Smooth muscle cell (in vitro differentiated cells): Measurements from ENCODE around the gene HECW1. TPM values are rescaled to one million over a fixed set of nuclear protein-coding genes. Genes with fewer than 3 reads are reported as not detected.

Source experiments
- DNase-seq: peaks from one replicate; lab custom pipeline; 2025; ENCODE audit not compliant: unreplicated experiment; lab: John Stamatoyannopoulos, UW
- H2AFZ ChIP-seq: fragments of 200-600 bp; sonication (generic); 2 replicates; pipeline ENCODE4 v1.6.0; 2016; ENCODE audit warnings: antibody characterized with exemption, low read depth, mild to moderate bottlenecking
- H3F3A ChIP-seq: fragments of 200-600 bp; sonication (generic); 2 replicates; pipeline ENCODE4 v1.6.0; 2017; ENCODE audit warnings: antibody characterized with exemption, low read depth
- H3K27ac ChIP-seq: fragments of 200-600 bp; sonication (generic); 2 replicates; pipeline ENCODE4 v1.5.1; 2016; ENCODE audit warnings: low read depth, mild to moderate bottlenecking
- H3K27me3 ChIP-seq: fragments of 200-600 bp; sonication (generic); 2 replicates; pipeline ENCODE4 v1.6.1; 2016; ENCODE audit warnings: low read depth, mild to moderate bottlenecking
- H3K36me3 ChIP-seq: fragments of 200-600 bp; sonication (generic); 2 replicates; pipeline ENCODE4 v1.5.1; 2016; ENCODE audit warnings: low read depth
- H3K4me1 ChIP-seq: fragments of 200-600 bp; sonication (generic); 2 replicates; pipeline ENCODE4 v1.5.1; 2016; ENCODE audit warnings: low read depth
- H3K4me2 ChIP-seq: fragments of 200-600 bp; sonication (generic); 2 replicates; pipeline ENCODE4 v1.6.0; 2016; ENCODE audit warnings: mild to moderate bottlenecking
- H3K4me3 ChIP-seq: fragments of 200-600 bp; sonication (generic); 2 replicates; pipeline ENCODE4 v1.5.1; 2016; ENCODE audit warnings: mild to moderate bottlenecking
- H3K79me2 ChIP-seq: fragments of 200-600 bp; sonication (generic); 2 replicates; pipeline ENCODE4 v1.6.0; 2016; ENCODE audit warnings: low read depth, mild to moderate bottlenecking
- H3K9ac ChIP-seq: fragments of 200-600 bp; sonication (generic); 2 replicates; pipeline ENCODE4 v1.6.0; 2016; ENCODE audit warnings: low read depth
- H3K9me3 ChIP-seq: fragments of 200-600 bp; sonication (generic); replicated peaks from 2 replicates; pipeline ENCODE4 v1.5.1; 2016; ENCODE audit warnings: low read depth
- H4K20me1 ChIP-seq: fragments of 200-600 bp; sonication (generic); 2 replicates; pipeline ENCODE4 v1.6.0; 2016; ENCODE audit warnings: low read depth
- WGBS: methylation state at CpG from one replicate; pipeline ENCODE4 v1.1.7; 2016; ENCODE audit warnings: low lambda C conversion rate; 5-methylcytosine and 5-hydroxymethylcytosine counted together
- polyA plus RNA-seq: library from polyadenylated mRNA; unstranded; fragments of >200 nt; fragmentation: Nextera tagmentation; extraction: Ambion mirVana; gene quantifications from 2 replicates; pipeline ENCODE4 v1.2.1, GENCODE V29; 2016
- total RNA-seq: library from RNA; depleted of rRNA; stranded (reverse); fragments of >200 nt; gene quantifications from 2 replicates; pipeline ENCODE4 v1.2.3, GENCODE V29; 2014
- TF ChIP-seq, protein P1 (sequence below): fragments of 200-600 bp; sonication (generic); IDR thresholded peaks from 2 replicates; pipeline ENCODE4 v1.5.1; 2017; ENCODE audit warnings: borderline replicate concordance, mild to moderate bottlenecking, antibody characterized with exemption; ENCODE audit not compliant: insufficient read depth, poor library complexity, severe bottlenecking

Gene HECW1
- total and polyA plus RNA-seq, 2 experiments from 2014 or later, result 0.09 to 0.49 TPM

DNA sequence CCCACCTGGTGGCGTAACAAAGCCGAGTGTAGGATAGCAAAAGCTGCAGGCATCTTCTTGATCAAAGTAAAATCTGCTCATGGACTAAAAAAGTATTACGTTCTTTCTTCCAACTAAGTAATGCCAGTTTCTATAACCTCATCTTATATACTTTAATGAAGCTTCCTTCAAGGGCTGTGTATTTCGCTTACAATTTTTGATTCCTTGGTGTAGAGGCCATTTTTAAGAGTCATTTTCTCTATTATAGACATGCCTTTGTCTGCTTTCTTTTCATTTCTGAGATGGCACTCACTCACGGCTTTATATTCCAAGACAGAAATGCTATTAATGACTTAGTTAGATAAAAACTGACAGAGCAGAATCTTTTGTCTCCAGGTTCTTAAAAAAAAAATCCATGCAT is 194.0 kb downstream of the HECW1 start:
- Histone ChIP-seq H3K79me2 (no peaks in the 10 kb centered on the region), H3K4me2 (no peak overlapping the region), H3K4me3 (no peak overlapping the region), H3K9me3 (no peaks in the 10 kb centered on the region), H3K9ac (no peak overlapping the region), H4K20me1 (no peaks in the 10 kb centered on the region), H3F3A (no peaks in the 10 kb centered on the region), H3K27ac (no peak overlapping the region), H3K36me3 (no peaks in the 10 kb centered on the region), H3K4me1 (peaks cover 6% of the 10 kb centered on the region), H3K27me3 (no peaks in the 10 kb centered on the region), H2AFZ (peak overlapping the region; percentile 26)
- 83% methylated on average over 5 of the region's 5 CpGs for WGBS
- TF ChIP-seq, protein P1, sequence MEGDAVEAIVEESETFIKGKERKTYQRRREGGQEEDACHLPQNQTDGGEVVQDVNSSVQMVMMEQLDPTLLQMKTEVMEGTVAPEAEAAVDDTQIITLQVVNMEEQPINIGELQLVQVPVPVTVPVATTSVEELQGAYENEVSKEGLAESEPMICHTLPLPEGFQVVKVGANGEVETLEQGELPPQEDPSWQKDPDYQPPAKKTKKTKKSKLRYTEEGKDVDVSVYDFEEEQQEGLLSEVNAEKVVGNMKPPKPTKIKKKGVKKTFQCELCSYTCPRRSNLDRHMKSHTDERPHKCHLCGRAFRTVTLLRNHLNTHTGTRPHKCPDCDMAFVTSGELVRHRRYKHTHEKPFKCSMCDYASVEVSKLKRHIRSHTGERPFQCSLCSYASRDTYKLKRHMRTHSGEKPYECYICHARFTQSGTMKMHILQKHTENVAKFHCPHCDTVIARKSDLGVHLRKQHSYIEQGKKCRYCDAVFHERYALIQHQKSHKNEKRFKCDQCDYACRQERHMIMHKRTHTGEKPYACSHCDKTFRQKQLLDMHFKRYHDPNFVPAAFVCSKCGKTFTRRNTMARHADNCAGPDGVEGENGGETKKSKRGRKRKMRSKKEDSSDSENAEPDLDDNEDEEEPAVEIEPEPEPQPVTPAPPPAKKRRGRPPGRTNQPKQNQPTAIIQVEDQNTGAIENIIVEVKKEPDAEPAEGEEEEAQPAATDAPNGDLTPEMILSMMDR, result no peak
- DNase-seq, result no peak

DNA sequence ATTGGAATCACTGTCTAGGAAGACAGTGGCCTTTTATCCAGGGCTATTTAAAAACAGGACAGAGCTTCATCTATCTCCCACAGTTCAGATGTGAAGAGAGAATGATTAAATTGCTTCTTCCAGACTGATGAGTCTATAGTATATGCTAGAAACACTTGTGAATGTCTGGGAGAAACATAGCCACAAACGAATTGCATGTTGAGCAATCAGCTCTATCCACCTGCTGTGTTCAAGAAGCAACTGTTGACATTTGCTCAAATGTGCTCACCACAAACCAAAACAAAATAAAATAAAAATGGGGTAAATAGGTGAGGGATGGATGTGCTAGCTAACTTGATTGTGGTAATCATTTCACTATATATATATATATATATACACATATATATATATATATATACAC is 195.1 kb downstream of the HECW1 start:
- Histone ChIP-seq H3K27me3 (no peaks in the 10 kb centered on the region), H3K27ac (no peak overlapping the region), H3K9me3 (no peaks in the 10 kb centered on the region), H3K4me3 (no peak overlapping the region), H3K4me1 (no peaks in the 10 kb centered on the region), H4K20me1 (no peaks in the 10 kb centered on the region), H2AFZ (no peak overlapping the region), H3K4me2 (no peak overlapping the region), H3F3A (no peaks in the 10 kb centered on the region), H3K36me3 (no peaks in the 10 kb centered on the region), H3K9ac (no peak overlapping the region), H3K79me2 (no peaks in the 10 kb centered on the region)
- DNase-seq, result no peak
- TF ChIP-seq, protein P1, result no peak
- 82% methylated on average over 1 of the region's 1 CpG for WGBS

DNA sequence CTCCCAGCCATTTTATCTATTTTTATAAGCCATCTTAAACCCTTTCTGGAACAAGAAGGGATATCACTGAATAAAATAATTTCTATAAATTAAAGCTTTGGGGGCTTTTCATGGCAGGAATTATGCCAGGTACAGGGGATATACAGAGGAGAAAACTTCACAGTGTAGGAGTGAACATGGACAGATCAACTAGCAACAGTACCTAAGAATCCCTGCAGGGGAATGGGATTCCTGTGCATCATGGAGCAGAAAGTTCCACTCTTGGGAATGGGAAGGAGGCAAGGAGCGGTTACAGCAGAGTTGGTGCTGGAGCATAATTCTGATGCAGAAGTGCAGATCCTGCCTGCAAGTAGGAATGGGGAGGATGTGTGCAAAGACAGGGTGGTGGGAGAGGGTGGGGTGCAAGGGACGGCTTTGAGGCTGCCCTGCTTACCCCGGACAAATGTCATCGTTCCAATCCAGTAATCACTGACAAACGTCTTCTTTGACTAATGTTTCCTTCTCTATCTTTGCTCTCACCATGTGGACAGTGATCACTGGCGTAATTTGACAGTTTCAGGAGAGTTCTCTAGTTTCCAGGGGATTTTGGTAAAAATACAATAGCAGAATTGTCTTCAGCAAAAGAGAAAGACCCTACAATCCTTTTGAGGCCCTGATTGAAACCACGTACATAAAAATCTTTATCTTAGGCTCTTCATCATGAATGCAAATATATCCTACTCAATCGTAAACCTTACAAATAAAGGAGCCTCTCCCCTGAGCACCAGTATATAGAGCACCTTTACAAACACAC is 196.7 kb downstream of the HECW1 start:
- H3K4me3 ChIP-seq, result no peak overlapping the region
- no peak overlapping the region for H3K4me2 ChIP-seq
- no peaks in the 10 kb centered on the region for H4K20me1 ChIP-seq
- no peak for DNase-seq
- H3K27me3 ChIP-seq, result no peaks in the 10 kb centered on the region
- 90% methylated on average over 8 of the region's 8 CpGs for WGBS
- H3F3A ChIP-seq, result no peaks in the 10 kb centered on the region
- no peaks in the 10 kb centered on the region for H3K4me1 ChIP-seq
- no peak overlapping the region for H2AFZ ChIP-seq
- no peak overlapping the region for H3K9ac ChIP-seq
- TF ChIP-seq, protein P1, result no peak
- no peaks in the 10 kb centered on the region for H3K79me2 ChIP-seq
- H3K36me3 ChIP-seq, result no peaks in the 10 kb centered on the region
- no peaks in the 10 kb centered on the region for H3K9me3 ChIP-seq
- H3K27ac ChIP-seq, result no peak overlapping the region

DNA sequence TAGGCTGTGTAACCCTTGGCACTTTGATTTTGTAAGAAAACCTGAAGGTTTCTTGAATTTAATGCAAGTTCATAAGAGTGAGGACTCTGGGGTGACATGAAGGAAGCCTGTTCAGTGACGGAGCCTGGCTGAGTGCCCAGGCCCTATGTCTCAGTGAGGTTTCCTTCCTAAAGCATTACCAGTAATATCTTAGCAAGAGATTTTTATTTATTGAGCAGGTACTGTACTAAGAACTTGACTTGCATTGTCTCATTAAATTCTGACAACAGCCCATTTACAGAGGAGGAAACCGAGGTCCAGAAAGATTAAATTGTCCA is 197.2 kb downstream of the HECW1 start:
- WGBS, result 87% methylated on average over 2 of the region's 2 CpGs
- Histone ChIP-seq H3F3A (no peaks in the 10 kb centered on the region), H3K27ac (no peak overlapping the region), H2AFZ (no peak overlapping the region), H3K79me2 (no peaks in the 10 kb centered on the region), H3K4me2 (no peak overlapping the region), H4K20me1 (no peaks in the 10 kb centered on the region), H3K9me3 (no peaks in the 10 kb centered on the region), H3K36me3 (no peaks in the 10 kb centered on the region), H3K4me1 (no peaks in the 10 kb centered on the region), H3K9ac (no peak overlapping the region), H3K4me3 (no peak overlapping the region), H3K27me3 (no peaks in the 10 kb centered on the region)
- DNase-seq, result no peak
- TF ChIP-seq, protein P1, result no peak
